Fibroblast of mammary gland (primary cell): ENCODE data around the gene LRRC53.

Source experiments
- DNase-seq: peaks from one replicate; pipeline ENCODE4 v3.0.0-alpha.2; 2010; ENCODE audit warnings: low read depth
- H3K4me3 ChIP-seq: 2 replicates; pipeline ENCODE4 v1.5.1; 2011; ENCODE audit warnings: low read depth, mild to moderate bottlenecking, low read length, moderate library complexity; ENCODE audit not compliant: control insufficient read depth
- CTCF ChIP-seq: conservative IDR thresholded peaks from 2 replicates; pipeline ENCODE4 v1.5.1; 2011; ENCODE audit warnings: low read depth, low read length, inconsistent platforms; ENCODE audit not compliant: control insufficient read depth, insufficient read depth

Gene LRRC53

GRCh38 chr1:74531796-74532195, 19.4 kb upstream of the LRRC53 start:
- no peak overlapping the region for H3K4me3 ChIP-seq
- no peak for DNase-seq
- no peak for TF ChIP-seq CTCF

GRCh38 chr1:74530892-74531291, 18.5 kb upstream of the LRRC53 start:
- TF ChIP-seq CTCF, result no peak
- no peak overlapping the region for H3K4me3 ChIP-seq
- no peak for DNase-seq

- DNase-seq, result no peak
- TF ChIP-seq CTCF, result no peak
- H3K4me3 ChIP-seq, result no peak overlapping the region
Observed at GRCh38 chr1:74528123-74528522, 15.7 kb upstream of the LRRC53 start.

GRCh38 chr1:74526708-74527107, 14.3 kb upstream of the LRRC53 start:
- DNase-seq, result no peak
- no peak overlapping the region for H3K4me3 ChIP-seq
- no peak for TF ChIP-seq CTCF

GRCh38 chr1:74523873-74524480, 11.6 kb upstream of the LRRC53 start:
- no peak for DNase-seq
- TF ChIP-seq CTCF, result no peak
- no peak overlapping the region for H3K4me3 ChIP-seq

GRCh38 chr1:74522148-74522547, 9.7 kb upstream of the LRRC53 start:
- DNase-seq, result no peak
- no peak for TF ChIP-seq CTCF
- no peak overlapping the region for H3K4me3 ChIP-seq

GRCh38 chr1:74517599-74518051, 5.2 kb upstream of the LRRC53 start:
- no peak for TF ChIP-seq CTCF
- no peak for DNase-seq
- H3K4me3 ChIP-seq, result no peak overlapping the region
